ENCODE measurements around the gene CHST7.

DNA sequence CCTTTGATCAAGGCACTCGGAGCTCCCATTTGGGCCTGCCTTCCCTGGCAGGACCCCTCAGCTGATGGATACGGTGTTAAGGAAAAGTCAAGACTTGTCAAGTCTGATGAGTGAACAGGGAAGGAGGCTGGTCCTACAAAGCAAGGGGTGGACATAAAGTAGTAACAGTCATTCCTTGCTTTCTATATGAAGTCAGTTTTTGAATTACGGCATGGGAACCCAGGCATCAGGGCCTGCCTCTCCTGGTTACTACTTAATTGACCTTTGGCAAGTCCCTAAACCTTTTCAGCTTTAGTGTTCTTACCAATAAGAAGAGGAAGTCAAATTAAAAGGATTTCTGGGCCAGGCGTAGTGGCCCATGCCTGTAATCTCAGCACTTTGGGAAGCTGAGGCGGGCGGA lies 7.0 kb downstream of the CHST7 start:
- no peak for TF ChIP-seq CTCF (IDR thresholded peaks at IDR 0.05)
- no peak for TF ChIP-seq EZH2 (IDR thresholded peaks at IDR 0.05; ENCODE audit: borderline replicate concordance, insufficient read depth, low read depth, low read length, poor library complexity, severe bottlenecking)
